Left ventricle myocardium inferior (tissue), 1 donor: ENCODE measurements around the gene PRMT2. TPM values are rescaled to one million over a fixed set of nuclear protein-coding genes. Genes with fewer than 3 reads are reported as not detected.
"Not testable (repeated sequence)": the region's sequence is repeated elsewhere in the genome, so short reads cannot be mapped to it uniquely, and the experiment has no call there.

Experiments used
- DNase-seq: peaks from one replicate; pipeline ENCODE4 v3.0.0-alpha.2; 2020
- H3K27ac ChIP-seq: fragments of 200-600 bp; replicated peaks from 2 replicates; pipeline ENCODE4 v1.8.0; 2021
- H3K27me3 ChIP-seq: fragments of 200-600 bp; 2 replicates; pipeline ENCODE4 v1.8.0; 2021; ENCODE audit warnings: low read depth
- H3K36me3 ChIP-seq: fragments of 200-600 bp; 2 replicates; pipeline ENCODE4 v1.8.0; 2021
- H3K4me1 ChIP-seq: fragments of 200-600 bp; 2 replicates; pipeline ENCODE4 v1.8.0; 2021
- H3K4me3 ChIP-seq: fragments of 200-600 bp; 2 replicates; pipeline ENCODE4 v1.8.0; 2021; ENCODE audit warnings: mild to moderate bottlenecking, moderate library complexity
- H3K9me3 ChIP-seq: fragments of 200-600 bp; replicated peaks from 2 replicates; pipeline ENCODE4 v1.8.0; 2021
- CTCF ChIP-seq: fragments of 200-600 bp; IDR thresholded peaks from 2 replicates; pipeline ENCODE4 v1.8.0; 2021; ENCODE audit warnings: antibody characterized with exemption, mild to moderate bottlenecking, borderline replicate concordance
- intact Hi-C: fragments of 100-400 bp; cut with micrococcal nuclease; formaldehyde crosslinking; loops from one replicate; pipeline ENCODE4 v1.11.0; 2022
- total RNA-seq: library from RNA; stranded (reverse); fragmentation: NEBNext Ultra II Directional; extraction: Animal tissue kit (Norgen Biotek cat#: 25700); gene quantifications from one replicate; pipeline ENCODE4 v1.2.1, GENCODE V29; 2021
- donor health status: DM: no; HTN: yes; CAD: no; lungs with severe emphysema.

Gene PRMT2
- total RNA-seq, 1 donor from 2014 or later = 56.4 TPM

- TF ChIP-seq CTCF = no peak
- Histone ChIP-seq H3K9me3 (no peaks in the 10 kb centered on the region), H3K4me3 (peak overlapping the region; percentile 64), H3K4me1 (peaks cover 16% of the 10 kb centered on the region), H3K27ac (no peak overlapping the region), H3K27me3 (peaks cover 46% of the 10 kb centered on the region), H3K36me3 (peaks cover 30% of the 10 kb centered on the region)
- intact Hi-C loops = no loop called here
- no peak for DNase-seq
Measured at GRCh38 chr21:46666941-46667740, 31.7 kb downstream of the PRMT2 start.

- H3K9me3 ChIP-seq = no peaks in the 10 kb centered on the region
- peak overlapping the region; percentile 64 for H3K4me3 ChIP-seq
- no peak for DNase-seq
- no peak overlapping the region for H3K27ac ChIP-seq
- TF ChIP-seq CTCF = no peak
- H3K27me3 ChIP-seq = peaks cover 46% of the 10 kb centered on the region
- H3K4me1 ChIP-seq = peaks cover 16% of the 10 kb centered on the region
- peaks cover 29% of the 10 kb centered on the region for H3K36me3 ChIP-seq
- intact Hi-C loops = no loop called here
Measured at GRCh38 chr21:46667741-46668380, 32.4 kb downstream of the PRMT2 start.

- intact Hi-C loops = no loop called here
Measured at GRCh38 chr21:46668381-46668780, 32.9 kb downstream of the PRMT2 start.

GRCh38 chr21:46668904-46669303, 33.4 kb downstream of the PRMT2 start:
- Histone ChIP-seq H3K27me3 (peaks cover 46% of the 10 kb centered on the region), H3K4me1 (peaks cover 16% of the 10 kb centered on the region), H3K36me3 (peaks cover 19% of the 10 kb centered on the region)
- intact Hi-C loops, H3K27ac ChIP-seq, H3K4me3 ChIP-seq, DNase-seq, H3K9me3 ChIP-seq: not testable (repeated sequence)

More at GRCh38 chr21:46668381-46668780, 32.9 kb downstream of the PRMT2 start:
- peaks cover 24% of the 10 kb centered on the region for H3K36me3 ChIP-seq
- no peak for DNase-seq
- H3K4me1 ChIP-seq = peaks cover 16% of the 10 kb centered on the region
- H3K9me3 ChIP-seq = no peaks in the 10 kb centered on the region
- TF ChIP-seq CTCF = no peak
- no peak overlapping the region for H3K27ac ChIP-seq
- H3K4me3 ChIP-seq = peak overlapping the region; percentile 64
- peaks cover 46% of the 10 kb centered on the region for H3K27me3 ChIP-seq

GRCh38 chr21:46674430-46675007, 39.0 kb downstream of the PRMT2 start:
- intact Hi-C loops = no loop called here

More at GRCh38 chr21:46674430-46675007, 39.0 kb downstream of the PRMT2 start:
- Histone ChIP-seq H3K4me3 (no peak overlapping the region), H3K4me1 (no peaks in the 10 kb centered on the region), H3K36me3 (no peaks in the 10 kb centered on the region), H3K27ac (no peak overlapping the region), H3K9me3 (no peaks in the 10 kb centered on the region), H3K27me3 (peaks cover 20% of the 10 kb centered on the region)
- TF ChIP-seq CTCF = no peak
- DNase-seq = no peak
